IMR-90 (cell line): ENCODE data around the gene AXIN1. TPM values are rescaled to one million over a fixed set of nuclear protein-coding genes. Genes with fewer than 3 reads are reported as not detected.

Experiments used
- ATAC-seq: fragments of 200-7000 bp; cut with Tn5 transposase; 2 replicates; pipeline ENCODE4 v1.9.1; 2020; ENCODE audit warnings: low read depth, mild to moderate bottlenecking, moderate library complexity
- BruUV-seq: library from RNA; stranded (reverse); fragments of 400-500 nt; replicated peaks from 2 replicates; lab custom pipeline; 2021; lab: Mats Ljungman, UMichigan
- CTCF ChIA-PET: fragments of 300-600 bp; formaldehyde crosslinking; extraction: SDS; loops from one replicate; lab custom pipeline; 2021; ENCODE audit warnings: antibody characterized with exemption; lab: Yijun Ruan, JAX
- POLR2A ChIA-PET: fragments of 300-600 bp; sonication (Branson Sonifier 250); formaldehyde crosslinking; loops from one replicate; lab custom pipeline; 2022; ENCODE audit warnings: antibody characterized with exemption; ENCODE audit not compliant: unreplicated experiment; lab: Charles Lee
- DNase-seq: peaks from one replicate; pipeline ENCODE4 v3.0.0; 2013
- H2AFZ ChIP-seq: replicated peaks from 2 replicates; pipeline ENCODE3; 2013; ENCODE audit warnings: low read length, mild to moderate bottlenecking; ENCODE audit not compliant: poor library complexity
- H2AK5ac ChIP-seq: 2 replicates; pipeline ENCODE4 v1.6.1; 2013; ENCODE audit warnings: low read depth, low read length, inconsistent platforms
- H2AK9ac ChIP-seq: replicated peaks from 2 replicates; pipeline ENCODE3; 2013; ENCODE audit warnings: mild to moderate bottlenecking, low read depth, low read length, moderate library complexity; ENCODE audit not compliant: poor library complexity
- H2BK120ac ChIP-seq: 2 replicates; pipeline ENCODE4 v1.6.1; 2013; ENCODE audit warnings: low read depth, low read length, inconsistent platforms
- H2BK15ac ChIP-seq: 3 replicates; pipeline ENCODE4 v1.6.1; 2013; ENCODE audit warnings: low read depth, low read length, inconsistent platforms
- H2BK20ac ChIP-seq: 2 replicates; pipeline ENCODE4 v1.6.1; 2013; ENCODE audit warnings: low read depth, mild to moderate bottlenecking, inconsistent platforms, low read length, moderate library complexity
- H2BK5ac ChIP-seq: 2 replicates; pipeline ENCODE4 v1.6.1; 2013; ENCODE audit warnings: mild to moderate bottlenecking, low read depth, low read length, inconsistent platforms; ENCODE audit not compliant: poor library complexity, severe bottlenecking
- H3K14ac ChIP-seq: replicated peaks from 2 replicates; pipeline ENCODE4 v1.6.1; 2013; ENCODE audit warnings: low read depth, low read length, inconsistent platforms
- H3K18ac ChIP-seq: 2 replicates; pipeline ENCODE4 v1.6.1; 2013; ENCODE audit warnings: low read depth, low read length, control low read depth
- H3K23ac ChIP-seq: 2 replicates; pipeline ENCODE4 v1.6.1; 2013; ENCODE audit warnings: low read depth, low read length, inconsistent platforms
- H3K27ac ChIP-seq: 2 replicates; pipeline ENCODE4 v1.5.1; 2013; ENCODE audit warnings: mild to moderate bottlenecking, control low read depth, low read length; ENCODE audit not compliant: insufficient read depth
- H3K27me3 ChIP-seq: 2 replicates; pipeline ENCODE4 v1.6.1; 2013; ENCODE audit warnings: low read length; ENCODE audit not compliant: control insufficient read depth, insufficient read depth
- H3K36me3 ChIP-seq: 2 replicates; pipeline ENCODE4 v1.6.1; 2013; ENCODE audit warnings: low read length, mixed read lengths; ENCODE audit not compliant: control insufficient read depth, insufficient read depth
- H3K4ac ChIP-seq: 2 replicates; pipeline ENCODE4 v1.6.1; 2013; ENCODE audit warnings: low read depth, low read length, inconsistent platforms
- H3K4me1 ChIP-seq: 2 replicates; pipeline ENCODE4 v1.6.1; 2013; ENCODE audit warnings: low read length, mixed read lengths; ENCODE audit not compliant: control insufficient read depth, insufficient read depth
- H3K4me2 ChIP-seq: 2 replicates; pipeline ENCODE4 v1.6.1; 2013; ENCODE audit warnings: low read depth, mild to moderate bottlenecking, control low read depth, low read length, moderate library complexity
- H3K4me3 ChIP-seq: 2 replicates; pipeline ENCODE4 v1.5.1; 2013; ENCODE audit warnings: low read depth, mild to moderate bottlenecking, control low read depth, low read length, moderate library complexity; ENCODE audit not compliant: insufficient read depth
- H3K56ac ChIP-seq: 2 replicates; pipeline ENCODE4 v1.6.1; 2013; ENCODE audit warnings: low read length, inconsistent platforms; ENCODE audit not compliant: insufficient read depth; ENCODE audit errors: extremely low read depth
- H3K79me1 ChIP-seq, 2 experiments: 2 replicates each; pipeline ENCODE4 v1.6.1; 2013; ENCODE audit warnings: low read length in 2 of 2, inconsistent platforms in 1 of 2, low read depth in 1 of 2
- H3K9ac ChIP-seq: 2 replicates; pipeline ENCODE4 v1.6.1; 2013; ENCODE audit warnings: low read depth, low read length, control low read depth
- H3K9me1 ChIP-seq: 2 replicates; pipeline ENCODE4 v1.6.1; 2013; ENCODE audit warnings: low read length, inconsistent platforms; ENCODE audit not compliant: insufficient read depth
- H3K9me3 ChIP-seq: 2 replicates; pipeline ENCODE4 v1.6.1; 2013; ENCODE audit warnings: low read length; ENCODE audit not compliant: control insufficient read depth, insufficient read depth
- H4K20me1 ChIP-seq: 2 replicates; pipeline ENCODE4 v1.6.1; 2013; ENCODE audit warnings: low read length, inconsistent platforms; ENCODE audit not compliant: insufficient read depth
- H4K5ac ChIP-seq: 2 replicates; pipeline ENCODE4 v1.6.1; 2013; ENCODE audit warnings: mild to moderate bottlenecking, low read depth, low read length, control low read depth
- H4K8ac ChIP-seq, 2 experiments: 2 replicates each; pipeline ENCODE4 v1.6.1; 2013; ENCODE audit warnings: low read depth in 2 of 2, low read length in 2 of 2, control low read depth in 1 of 2, inconsistent platforms in 1 of 2
- H4K91ac ChIP-seq: 2 replicates; pipeline ENCODE4 v1.6.1; 2013; ENCODE audit warnings: low read depth, low read length, inconsistent platforms; ENCODE audit not compliant: insufficient read depth
- BHLHE40 ChIP-seq: fragments of 150-350 bp; IDR thresholded peaks from 2 replicates; pipeline ENCODE4 v1.6.1; 2016; ENCODE audit warnings: mild to moderate bottlenecking, low read depth, low read length
- CEBPB ChIP-seq: IDR thresholded peaks from 2 replicates; pipeline ENCODE4 v1.6.1; 2012; ENCODE audit warnings: low read depth, low read length, improper control_type of control experiment
- CHD1 ChIP-seq: IDR thresholded peaks from 2 replicates; pipeline ENCODE4 v1.6.1; 2012; ENCODE audit warnings: low read depth, low read length, improper control_type of control experiment
- FOS ChIP-seq: fragments of 150-350 bp; IDR thresholded peaks from 2 replicates; pipeline ENCODE4 v1.6.1; 2016; ENCODE audit warnings: low read depth, low read length
- MAFK ChIP-seq: IDR thresholded peaks from 2 replicates; pipeline ENCODE4 v1.6.1; 2012; ENCODE audit warnings: low read depth, low read length, improper control_type of control experiment
- MAZ ChIP-seq: IDR thresholded peaks from 2 replicates; pipeline ENCODE4 v1.6.1; 2012; ENCODE audit warnings: low read depth, mild to moderate bottlenecking, low read length, improper control_type of control experiment, moderate library complexity, borderline replicate concordance
- MXI1 ChIP-seq: IDR thresholded peaks from 2 replicates; pipeline ENCODE4 v1.6.1; 2012; ENCODE audit warnings: low read depth, mild to moderate bottlenecking, low read length, moderate library complexity, borderline replicate concordance
- NFE2L2 ChIP-seq: fragments of 150-350 bp; IDR thresholded peaks from 2 replicates; pipeline ENCODE4 v1.6.1; 2016; ENCODE audit warnings: low read depth, mild to moderate bottlenecking, low read length
- POLR2A ChIP-seq: IDR thresholded peaks from 2 replicates; pipeline ENCODE4 v1.6.1; 2012; ENCODE audit warnings: mild to moderate bottlenecking, low read depth, low read length
- RAD21 ChIP-seq: IDR thresholded peaks from 2 replicates; pipeline ENCODE4 v1.6.1; 2012; ENCODE audit warnings: low read length, improper control_type of control experiment
- RCOR1 ChIP-seq: IDR thresholded peaks from 2 replicates; pipeline ENCODE4 v1.6.1; 2012; ENCODE audit warnings: mild to moderate bottlenecking, low read length, improper control_type of control experiment; ENCODE audit not compliant: insufficient replicate concordance
- RFX5 ChIP-seq: IDR thresholded peaks from 2 replicates; pipeline ENCODE4 v1.8.0; 2012; ENCODE audit warnings: low read depth, mild to moderate bottlenecking, low read length, moderate library complexity
- SMC3 ChIP-seq: fragments of 150-350 bp; IDR thresholded peaks from 2 replicates; pipeline ENCODE4 v1.6.1; 2016; ENCODE audit warnings: low read depth, mild to moderate bottlenecking, antibody characterized with exemption, low read length, moderate library complexity
- WGBS, 2 experiments: methylation state at CpG; one replicate each; pipeline versions ENCODE4 v1.1.5 to v1.1.7; 2013; ENCODE audit warnings: missing lambda C conversion rate in 2 of 2; ENCODE audit not compliant: insufficient read length in 1 of 2; ENCODE audit errors: extremely low coverage in 2 of 2; 5-methylcytosine and 5-hydroxymethylcytosine counted together
- dilution Hi-C: fragments of 300-500 bp; cut with HindIII; formaldehyde crosslinking; loops from one replicate; pipeline ENCODE4 v1.14.3; 2018; ENCODE audit warnings: low sequenced_read_pairs; ENCODE audit not compliant: unreplicated experiment
- in situ Hi-C: fragments of 300-500 bp; cut with MboI; formaldehyde crosslinking; loops from 3 replicates; pipeline ENCODE4 v1.14.3; 2019; ENCODE audit warnings: low sequenced_read_pairs, inconsistent platforms, mixed read lengths
- intact Hi-C: fragments of 100-400 bp; cut with micrococcal nuclease; formaldehyde crosslinking; loops from 2 replicates; pipeline ENCODE4 v1.10.0; 2022
- polyA plus RNA-seq, 3 experiments: library from polyadenylated mRNA; depleted of rRNA; stranded (reverse); fragments of >200 nt; gene quantifications; 2 replicates each; pipeline ENCODE4 v1.2.3, GENCODE V29; 2012; ENCODE audit warnings: low replicate concordance in 1 of 3
- total RNA-seq: library from RNA; depleted of rRNA; stranded (reverse); fragments of >200 nt; gene quantifications from 2 replicates; pipeline ENCODE4 v1.2.3, GENCODE V29; 2012
- TF ChIP-seq, protein P1 (sequence below): conservative IDR thresholded peaks from 2 replicates; pipeline ENCODE4 v1.5.1; 2012; ENCODE audit warnings: mild to moderate bottlenecking, low read depth, low read length, improper control_type of control experiment
- TF ChIP-seq, protein P2 (sequence below): fragments of 150-350 bp; IDR thresholded peaks from 2 replicates; pipeline ENCODE4 v1.6.1; 2016; ENCODE audit warnings: low read depth, mild to moderate bottlenecking, low read length, moderate library complexity, borderline replicate concordance
- TF ChIP-seq, protein P3 (sequence below): fragments of 150-350 bp; IDR thresholded peaks from 2 replicates; pipeline ENCODE4 v1.6.1; 2017; ENCODE audit warnings: mild to moderate bottlenecking, antibody characterized with exemption, low read length, low read depth

Gene AXIN1
- total and polyA plus RNA-seq, 2 of the 4 experiments (the other 2 are of a cell fraction): 10.9 to 14.2 TPM

GRCh38 chr16:373020-373598 is 20.6 kb upstream of the AXIN1 start:
- ChIA-PET CTCF (no interaction called here), POLR2A (no interaction called here)
- Histone ChIP-seq H3K4ac (no peak overlapping the region), H4K8ac (no peak overlapping the region), H3K4me2 (no peak overlapping the region), H2AFZ (no peak overlapping the region), H3K79me1 (peaks cover 4 to 11% of the 10 kb centered on the region in 2 experiments; a peak in 2 of 4 replicates), H2AK9ac (no peak overlapping the region), H2BK5ac (no peak overlapping the region), H3K18ac (no peak overlapping the region), H3K4me1 (peaks cover 7% of the 10 kb centered on the region; the same call in 1 of the 2 replicates), H4K5ac (no peak overlapping the region), H2BK20ac (no peak overlapping the region), H3K14ac (no peak overlapping the region), H3K9ac (no peak overlapping the region), H2AK5ac (no peak overlapping the region), H3K27me3 (no peaks in the 10 kb centered on the region), H2BK15ac (no peak overlapping the region), H4K20me1 (no peaks in the 10 kb centered on the region), H2BK120ac (no peak overlapping the region), H3K9me3 (no peaks in the 10 kb centered on the region), H3K9me1 (no peaks in the 10 kb centered on the region), H3K56ac (no peak overlapping the region), H3K4me3 (no peak overlapping the region), H3K36me3 (peaks cover 69% of the 10 kb centered on the region), H3K27ac (no peak overlapping the region), H3K23ac (no peak overlapping the region), H4K91ac (no peak overlapping the region)
- DNase-seq (no peak), ATAC-seq (no peak)
- intact Hi-C loops (no loop called here), dilution Hi-C loops (no loop called here), in situ Hi-C loops (no loop called here)
- TF ChIP-seq FOS (no peak), MXI1 (no peak), BHLHE40 (no peak), SMC3 (no peak), CEBPB (no peak), POLR2A (no peak), RAD21 (no peak), RFX5 (no peak), MAFK (no peak), MAZ (no peak), RCOR1 (no peak), NFE2L2 (no peak), CHD1 (no peak)
- TF ChIP-seq, protein P1, sequence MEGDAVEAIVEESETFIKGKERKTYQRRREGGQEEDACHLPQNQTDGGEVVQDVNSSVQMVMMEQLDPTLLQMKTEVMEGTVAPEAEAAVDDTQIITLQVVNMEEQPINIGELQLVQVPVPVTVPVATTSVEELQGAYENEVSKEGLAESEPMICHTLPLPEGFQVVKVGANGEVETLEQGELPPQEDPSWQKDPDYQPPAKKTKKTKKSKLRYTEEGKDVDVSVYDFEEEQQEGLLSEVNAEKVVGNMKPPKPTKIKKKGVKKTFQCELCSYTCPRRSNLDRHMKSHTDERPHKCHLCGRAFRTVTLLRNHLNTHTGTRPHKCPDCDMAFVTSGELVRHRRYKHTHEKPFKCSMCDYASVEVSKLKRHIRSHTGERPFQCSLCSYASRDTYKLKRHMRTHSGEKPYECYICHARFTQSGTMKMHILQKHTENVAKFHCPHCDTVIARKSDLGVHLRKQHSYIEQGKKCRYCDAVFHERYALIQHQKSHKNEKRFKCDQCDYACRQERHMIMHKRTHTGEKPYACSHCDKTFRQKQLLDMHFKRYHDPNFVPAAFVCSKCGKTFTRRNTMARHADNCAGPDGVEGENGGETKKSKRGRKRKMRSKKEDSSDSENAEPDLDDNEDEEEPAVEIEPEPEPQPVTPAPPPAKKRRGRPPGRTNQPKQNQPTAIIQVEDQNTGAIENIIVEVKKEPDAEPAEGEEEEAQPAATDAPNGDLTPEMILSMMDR: no peak
- TF ChIP-seq, protein P2, sequence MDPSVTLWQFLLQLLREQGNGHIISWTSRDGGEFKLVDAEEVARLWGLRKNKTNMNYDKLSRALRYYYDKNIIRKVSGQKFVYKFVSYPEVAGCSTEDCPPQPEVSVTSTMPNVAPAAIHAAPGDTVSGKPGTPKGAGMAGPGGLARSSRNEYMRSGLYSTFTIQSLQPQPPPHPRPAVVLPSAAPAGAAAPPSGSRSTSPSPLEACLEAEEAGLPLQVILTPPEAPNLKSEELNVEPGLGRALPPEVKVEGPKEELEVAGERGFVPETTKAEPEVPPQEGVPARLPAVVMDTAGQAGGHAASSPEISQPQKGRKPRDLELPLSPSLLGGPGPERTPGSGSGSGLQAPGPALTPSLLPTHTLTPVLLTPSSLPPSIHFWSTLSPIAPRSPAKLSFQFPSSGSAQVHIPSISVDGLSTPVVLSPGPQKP: no peak
- TF ChIP-seq, protein P3, sequence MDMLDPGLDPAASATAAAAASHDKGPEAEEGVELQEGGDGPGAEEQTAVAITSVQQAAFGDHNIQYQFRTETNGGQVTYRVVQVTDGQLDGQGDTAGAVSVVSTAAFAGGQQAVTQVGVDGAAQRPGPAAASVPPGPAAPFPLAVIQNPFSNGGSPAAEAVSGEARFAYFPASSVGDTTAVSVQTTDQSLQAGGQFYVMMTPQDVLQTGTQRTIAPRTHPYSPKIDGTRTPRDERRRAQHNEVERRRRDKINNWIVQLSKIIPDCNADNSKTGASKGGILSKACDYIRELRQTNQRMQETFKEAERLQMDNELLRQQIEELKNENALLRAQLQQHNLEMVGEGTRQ: no peak
- WGBS, 2 experiments: 77% methylated on average over 4 of the region's 5 CpGs; no CpG with 5 or more reads in 1 of the 2 experiments
- no TSS peak for BruUV-seq
